ENCODE measurements around the gene ANAPC15.
A peak's percentile ranks its signal among the peaks of the same experiment; 100 is the strongest.
"Not testable (repeated sequence)": the region's sequence is repeated elsewhere in the genome, so short reads cannot be mapped to it uniquely, and the experiment has no call there.

The ANAPC15 gene

GRCh38 chr11:72112143-72112977 is at the start of gene ANAPC15:
Gene ANAPC15 (minus strand): TSS chr11:72112695. CDS start chr11:72111276, 1,419 bp downstream.
- peak; percentile 99 for DNase-seq (ENCODE audit: low read depth)

GRCh38 chr11:72160319-72160718 is 47.8 kb upstream of the ANAPC15 start:
- DNase-seq (ENCODE audit: low read depth) = no peak

GRCh38 chr11:72157131-72157530 is 44.6 kb upstream of the ANAPC15 start:
- no peak for DNase-seq (ENCODE audit: low read depth)

- no peak for DNase-seq (ENCODE audit: low read depth)
Observed at GRCh38 chr11:72155751-72156150, 43.3 kb upstream of the ANAPC15 start.

GRCh38 chr11:72154816-72155215 is 42.3 kb upstream of the ANAPC15 start:
- DNase-seq (ENCODE audit: low read depth) = no peak

- not testable (repeated sequence) for DNase-seq (ENCODE audit: low read depth)
Observed at GRCh38 chr11:72153874-72154273, 41.4 kb upstream of the ANAPC15 start.

GRCh38 chr11:72150882-72151281 is 38.4 kb upstream of the ANAPC15 start:
- no peak for DNase-seq (ENCODE audit: low read depth)

GRCh38 chr11:72146625-72147024 is 34.1 kb upstream of the ANAPC15 start:
- no peak for DNase-seq (ENCODE audit: low read depth)

GRCh38 chr11:72144807-72145565 is 32.5 kb upstream of the ANAPC15 start:
- DNase-seq (ENCODE audit: low read depth) = peak; percentile 98

GRCh38 chr11:72142543-72142942 is 30.0 kb upstream of the ANAPC15 start:
- DNase-seq (ENCODE audit: low read depth) = not testable (repeated sequence)

- peak; percentile 43 for DNase-seq (ENCODE audit: low read depth)
Observed at GRCh38 chr11:72142086-72142485, 29.6 kb upstream of the ANAPC15 start.

GRCh38 chr11:72141066-72141465 is 28.6 kb upstream of the ANAPC15 start:
- DNase-seq (ENCODE audit: low read depth) = peak; percentile 98

GRCh38 chr11:72140661-72141060 is 28.2 kb upstream of the ANAPC15 start:
- no peak for DNase-seq (ENCODE audit: low read depth)

- no peak for DNase-seq (ENCODE audit: low read depth)
Observed at GRCh38 chr11:72139500-72139899, 27.0 kb upstream of the ANAPC15 start.

GRCh38 chr11:72138821-72139390 is 26.4 kb upstream of the ANAPC15 start:
- DNase-seq (ENCODE audit: low read depth) = no peak

GRCh38 chr11:72136684-72137262 is 24.3 kb upstream of the ANAPC15 start:
- no peak for DNase-seq (ENCODE audit: low read depth)

- no peak for DNase-seq (ENCODE audit: low read depth)
Observed at GRCh38 chr11:72135891-72136683, 23.6 kb upstream of the ANAPC15 start.

- not testable (repeated sequence) for DNase-seq (ENCODE audit: low read depth)
Observed at GRCh38 chr11:72135473-72135872, 23.0 kb upstream of the ANAPC15 start, which contains the start of gene FOLR3. Gene FOLR3 (plus strand): TSS chr11:72135725. CDS start chr11:72135953, 228 bp downstream.

GRCh38 chr11:72132646-72133045 is 20.2 kb upstream of the ANAPC15 start:
- DNase-seq (ENCODE audit: low read depth) = no peak

GRCh38 chr11:72129381-72129780 is 16.9 kb upstream of the ANAPC15 start:
- DNase-seq (ENCODE audit: low read depth) = no peak

- DNase-seq (ENCODE audit: low read depth) = no peak
Observed at GRCh38 chr11:72127923-72128322, 15.4 kb upstream of the ANAPC15 start.

Measured in HS-27A (cell line).